GM12878 (cell line): ENCODE data around the gene FAM177B. TPM values are rescaled to one million over a fixed set of nuclear protein-coding genes. Genes with fewer than 3 reads are reported as not detected.

ENCODE experiments used
- ESRRA ChIP-seq: IDR thresholded peaks from 2 replicates; pipeline ENCODE4 v1.6.1; 2012; ENCODE audit warnings: mild to moderate bottlenecking, low read length, improper control_type of control experiment
- ETV6 ChIP-seq, 2 experiments: fragments of 450-650 bp in 1 of 2; IDR thresholded peaks in 1 of 2; conservative IDR thresholded peaks in 1 of 2; 2 replicates each; pipeline ENCODE4 v1.6.1; 2014; ENCODE audit warnings: antibody characterized with exemption in 1 of 2, borderline replicate concordance in 1 of 2, low read depth in 1 of 2, mild to moderate bottlenecking in 1 of 2, moderate library complexity in 1 of 2
- NFXL1 ChIP-seq: fragments of 450-650 bp; IDR thresholded peaks from 2 replicates; pipeline ENCODE4 v1.6.1; 2017; ENCODE audit warnings: antibody characterized with exemption, mild to moderate bottlenecking, borderline replicate concordance
- POLR2A ChIP-seq: IDR thresholded peaks from 2 replicates; pipeline ENCODE4 v1.6.1; 2011; ENCODE audit warnings: low read depth, mild to moderate bottlenecking, low read length
- SPI1 ChIP-seq: IDR thresholded peaks from 2 replicates; pipeline ENCODE4 v1.6.1; 2011; ENCODE audit warnings: low read depth, mild to moderate bottlenecking, low read length, moderate library complexity, borderline replicate concordance; ENCODE audit not compliant: insufficient read depth
- SREBF2 ChIP-seq: IDR thresholded peaks from 2 replicates; pipeline ENCODE4 v1.6.1; 2012; ENCODE audit warnings: mild to moderate bottlenecking, low read length
- TAF1 ChIP-seq: IDR thresholded peaks from 2 replicates; pipeline ENCODE4 v1.6.1; 2011; ENCODE audit warnings: mild to moderate bottlenecking, low read depth, low read length, borderline replicate concordance
- ZNF207 ChIP-seq: fragments of 450-650 bp; IDR thresholded peaks from 2 replicates; pipeline ENCODE4 v1.6.1; 2014; ENCODE audit warnings: antibody characterized with exemption, mild to moderate bottlenecking, borderline replicate concordance
- ZNF274 ChIP-seq: IDR thresholded peaks from one replicate; pipeline ENCODE4 v1.8.0; 2011; ENCODE audit not compliant: insufficient read length, insufficient read depth
- ZNF622 ChIP-seq: fragments of 450-650 bp; IDR thresholded peaks from 2 replicates; pipeline ENCODE4 v1.6.1; 2017; ENCODE audit warnings: mild to moderate bottlenecking, inconsistent platforms
- polyA plus RNA-seq, 11 experiments: library from polyadenylated mRNA; depleted of rRNA in 4 of 11; unstranded in 6 of 11; stranded (reverse) in 5 of 11; fragments of >200 nt; fragmentation: Nextera tagmentation in 4 of 11; fragmentation: Illumina TruSeq in 1 of 11; extraction: Ambion mirVana in 4 of 11; extraction: Trizol in 1 of 11; gene quantifications; 1 replicate in 1 of 11; 2 replicates in 10 of 11; pipeline versions ENCODE4 v1.2.1 to v1.2.3, GENCODE V29; 2011 to 2016; ENCODE audit warnings: inconsistent platforms in 2 of 11, missing spikeins in 2 of 11, low read depth in 1 of 11
- total RNA-seq, 4 experiments: library from RNA; depleted of rRNA in 3 of 4; stranded (reverse); fragments of >200 nt in 3 of 4; fragmentation: Illumina TruSeq in 1 of 4; extraction: Trizol in 1 of 4; gene quantifications; 2 replicates each; pipeline versions ENCODE4 v1.2.1 to v1.2.3, GENCODE V29; 2013 to 2021
- TF ChIP-seq, protein P1 (sequence below): fragments of 450-650 bp; conservative IDR thresholded peaks from 2 replicates; pipeline ENCODE4 v1.6.1; 2017; ENCODE audit warnings: mild to moderate bottlenecking, moderate library complexity
- TF ChIP-seq, protein P2 (sequence below): IDR thresholded peaks from 2 replicates; pipeline ENCODE4 v1.6.1; 2011; ENCODE audit warnings: low read depth, low read length, improper control_type of control experiment, borderline replicate concordance
- TF ChIP-seq, protein P3 (sequence below): IDR thresholded peaks from 2 replicates; pipeline ENCODE4 v1.6.1; 2012; ENCODE audit warnings: improper control_type of control experiment, low read depth, low read length; ENCODE audit not compliant: insufficient replicate concordance
- TF ChIP-seq, protein P4 (sequence below): fragments of 450-650 bp; IDR thresholded peaks from 2 replicates; pipeline ENCODE4 v1.6.1; 2018; ENCODE audit warnings: borderline replicate concordance, mild to moderate bottlenecking; ENCODE audit not compliant: partially characterized antibody

Gene FAM177B
- total and polyA plus RNA-seq, 10 of the 15 experiments (the other 5 are each of a cell fraction or from before 2014, with no cell fraction given) = 0.06 TPM; not detected in 9

DNA sequence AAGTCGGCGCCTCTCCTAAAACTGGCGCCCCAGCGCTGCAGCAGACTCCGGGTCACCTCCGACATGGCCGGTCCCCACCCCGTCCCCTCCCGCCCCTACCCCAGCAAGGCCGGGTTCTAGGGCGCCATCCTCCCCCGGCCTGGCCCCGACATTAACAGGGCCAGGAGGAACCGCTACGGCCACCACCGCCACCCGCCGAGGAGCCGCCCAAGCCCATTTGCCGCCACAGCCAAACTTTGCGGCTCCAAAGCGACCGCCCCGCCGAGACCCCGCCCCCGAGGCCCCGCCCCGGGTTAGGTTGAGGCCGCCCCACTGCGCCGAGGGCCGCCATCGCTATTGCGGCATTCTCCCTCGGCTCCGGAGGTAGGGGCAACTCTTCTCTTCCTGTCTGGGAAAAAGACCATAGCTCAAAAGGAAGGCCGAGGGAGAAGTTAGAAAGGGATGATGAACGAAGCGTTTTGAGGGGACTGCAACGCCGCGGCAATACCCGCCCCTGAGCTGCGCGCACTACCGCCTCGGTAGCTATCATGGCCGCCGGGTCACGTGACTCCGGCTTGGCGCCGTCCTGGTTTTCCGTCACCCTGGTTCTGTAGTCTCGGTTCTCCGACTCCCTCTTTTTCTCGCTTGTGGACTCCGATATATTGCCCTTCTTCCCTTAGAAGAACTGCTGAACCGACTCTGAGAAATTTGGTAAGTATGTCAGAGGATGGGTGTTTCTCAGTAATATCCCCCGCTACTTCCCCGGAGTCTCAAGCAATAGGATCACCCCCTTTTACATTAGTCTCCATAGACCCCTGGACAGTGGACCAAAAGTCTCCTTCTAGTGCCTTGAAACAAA, 24.5 kb upstream of the FAM177B start, which contains the start of the genes AIDA and BROX (continued):
- TF ChIP-seq, protein P1, sequence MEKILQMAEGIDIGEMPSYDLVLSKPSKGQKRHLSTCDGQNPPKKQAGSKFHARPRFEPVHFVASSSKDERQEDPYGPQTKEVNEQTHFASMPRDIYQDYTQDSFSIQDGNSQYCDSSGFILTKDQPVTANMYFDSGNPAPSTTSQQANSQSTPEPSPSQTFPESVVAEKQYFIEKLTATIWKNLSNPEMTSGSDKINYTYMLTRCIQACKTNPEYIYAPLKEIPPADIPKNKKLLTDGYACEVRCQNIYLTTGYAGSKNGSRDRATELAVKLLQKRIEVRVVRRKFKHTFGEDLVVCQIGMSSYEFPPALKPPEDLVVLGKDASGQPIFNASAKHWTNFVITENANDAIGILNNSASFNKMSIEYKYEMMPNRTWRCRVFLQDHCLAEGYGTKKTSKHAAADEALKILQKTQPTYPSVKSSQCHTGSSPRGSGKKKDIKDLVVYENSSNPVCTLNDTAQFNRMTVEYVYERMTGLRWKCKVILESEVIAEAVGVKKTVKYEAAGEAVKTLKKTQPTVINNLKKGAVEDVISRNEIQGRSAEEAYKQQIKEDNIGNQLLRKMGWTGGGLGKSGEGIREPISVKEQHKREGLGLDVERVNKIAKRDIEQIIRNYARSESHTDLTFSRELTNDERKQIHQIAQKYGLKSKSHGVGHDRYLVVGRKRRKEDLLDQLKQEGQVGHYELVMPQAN = peak; percentile 58; the same call in 1 of the 2 replicates
- peak; percentile 64 for TF ChIP-seq POLR2A
- no peak for TF ChIP-seq NFXL1
- peak; percentile 33; the same call in 1 of the 2 replicates for TF ChIP-seq TAF1
- TF ChIP-seq SPI1 = no peak
- TF ChIP-seq, protein P2, sequence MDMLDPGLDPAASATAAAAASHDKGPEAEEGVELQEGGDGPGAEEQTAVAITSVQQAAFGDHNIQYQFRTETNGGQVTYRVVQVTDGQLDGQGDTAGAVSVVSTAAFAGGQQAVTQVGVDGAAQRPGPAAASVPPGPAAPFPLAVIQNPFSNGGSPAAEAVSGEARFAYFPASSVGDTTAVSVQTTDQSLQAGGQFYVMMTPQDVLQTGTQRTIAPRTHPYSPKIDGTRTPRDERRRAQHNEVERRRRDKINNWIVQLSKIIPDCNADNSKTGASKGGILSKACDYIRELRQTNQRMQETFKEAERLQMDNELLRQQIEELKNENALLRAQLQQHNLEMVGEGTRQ = peak; percentile 93
- peak; percentile 80; the same call in 1 of the 2 replicates for TF ChIP-seq ZNF207
- no peak for TF ChIP-seq SREBF2
- TF ChIP-seq, protein P3, sequence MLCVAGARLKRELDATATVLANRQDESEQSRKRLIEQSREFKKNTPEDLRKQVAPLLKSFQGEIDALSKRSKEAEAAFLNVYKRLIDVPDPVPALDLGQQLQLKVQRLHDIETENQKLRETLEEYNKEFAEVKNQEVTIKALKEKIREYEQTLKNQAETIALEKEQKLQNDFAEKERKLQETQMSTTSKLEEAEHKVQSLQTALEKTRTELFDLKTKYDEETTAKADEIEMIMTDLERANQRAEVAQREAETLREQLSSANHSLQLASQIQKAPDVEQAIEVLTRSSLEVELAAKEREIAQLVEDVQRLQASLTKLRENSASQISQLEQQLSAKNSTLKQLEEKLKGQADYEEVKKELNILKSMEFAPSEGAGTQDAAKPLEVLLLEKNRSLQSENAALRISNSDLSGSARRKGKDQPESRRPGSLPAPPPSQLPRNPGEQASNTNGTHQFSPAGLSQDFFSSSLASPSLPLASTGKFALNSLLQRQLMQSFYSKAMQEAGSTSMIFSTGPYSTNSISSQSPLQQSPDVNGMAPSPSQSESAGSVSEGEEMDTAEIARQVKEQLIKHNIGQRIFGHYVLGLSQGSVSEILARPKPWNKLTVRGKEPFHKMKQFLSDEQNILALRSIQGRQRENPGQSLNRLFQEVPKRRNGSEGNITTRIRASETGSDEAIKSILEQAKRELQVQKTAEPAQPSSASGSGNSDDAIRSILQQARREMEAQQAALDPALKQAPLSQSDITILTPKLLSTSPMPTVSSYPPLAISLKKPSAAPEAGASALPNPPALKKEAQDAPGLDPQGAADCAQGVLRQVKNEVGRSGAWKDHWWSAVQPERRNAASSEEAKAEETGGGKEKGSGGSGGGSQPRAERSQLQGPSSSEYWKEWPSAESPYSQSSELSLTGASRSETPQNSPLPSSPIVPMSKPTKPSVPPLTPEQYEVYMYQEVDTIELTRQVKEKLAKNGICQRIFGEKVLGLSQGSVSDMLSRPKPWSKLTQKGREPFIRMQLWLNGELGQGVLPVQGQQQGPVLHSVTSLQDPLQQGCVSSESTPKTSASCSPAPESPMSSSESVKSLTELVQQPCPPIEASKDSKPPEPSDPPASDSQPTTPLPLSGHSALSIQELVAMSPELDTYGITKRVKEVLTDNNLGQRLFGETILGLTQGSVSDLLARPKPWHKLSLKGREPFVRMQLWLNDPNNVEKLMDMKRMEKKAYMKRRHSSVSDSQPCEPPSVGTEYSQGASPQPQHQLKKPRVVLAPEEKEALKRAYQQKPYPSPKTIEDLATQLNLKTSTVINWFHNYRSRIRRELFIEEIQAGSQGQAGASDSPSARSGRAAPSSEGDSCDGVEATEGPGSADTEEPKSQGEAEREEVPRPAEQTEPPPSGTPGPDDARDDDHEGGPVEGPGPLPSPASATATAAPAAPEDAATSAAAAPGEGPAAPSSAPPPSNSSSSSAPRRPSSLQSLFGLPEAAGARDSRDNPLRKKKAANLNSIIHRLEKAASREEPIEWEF = no peak
- TF ChIP-seq, protein P4, sequence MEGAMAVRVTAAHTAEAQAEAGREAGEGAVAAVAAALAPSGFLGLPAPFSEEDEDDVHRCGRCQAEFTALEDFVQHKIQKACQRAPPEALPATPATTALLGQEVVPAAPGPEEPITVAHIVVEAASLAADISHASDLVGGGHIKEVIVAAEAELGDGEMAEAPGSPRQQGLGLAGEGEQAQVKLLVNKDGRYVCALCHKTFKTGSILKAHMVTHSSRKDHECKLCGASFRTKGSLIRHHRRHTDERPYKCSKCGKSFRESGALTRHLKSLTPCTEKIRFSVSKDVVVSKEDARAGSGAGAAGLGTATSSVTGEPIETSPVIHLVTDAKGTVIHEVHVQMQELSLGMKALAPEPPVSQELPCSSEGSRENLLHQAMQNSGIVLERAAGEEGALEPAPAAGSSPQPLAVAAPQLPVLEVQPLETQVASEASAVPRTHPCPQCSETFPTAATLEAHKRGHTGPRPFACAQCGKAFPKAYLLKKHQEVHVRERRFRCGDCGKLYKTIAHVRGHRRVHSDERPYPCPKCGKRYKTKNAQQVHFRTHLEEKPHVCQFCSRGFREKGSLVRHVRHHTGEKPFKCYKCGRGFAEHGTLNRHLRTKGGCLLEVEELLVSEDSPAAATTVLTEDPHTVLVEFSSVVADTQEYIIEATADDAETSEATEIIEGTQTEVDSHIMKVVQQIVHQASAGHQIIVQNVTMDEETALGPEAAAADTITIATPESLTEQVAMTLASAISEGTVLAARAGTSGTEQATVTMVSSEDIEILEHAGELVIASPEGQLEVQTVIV = peak; percentile 95
- TF ChIP-seq ZNF274 = no peak
- TF ChIP-seq ESRRA = no peak
- no peak for TF ChIP-seq ETV6 (conservative IDR thresholded peaks at IDR 0.05 in 1 of 2, IDR thresholded peaks at IDR 0.05 in 1 of 2; ENCODE audit: borderline replicate concordance in 1 of 2, low read depth in 1 of 2)
- peak; percentile 54 for TF ChIP-seq ZNF622
